ENCODE results near the gene LAT. TPM values are rescaled to one million over a fixed set of nuclear protein-coding genes. Genes with fewer than 3 reads are reported as not detected.

Gene LAT
- polyA plus RNA-seq, 1 experiment: 6.3 TPM

DNA sequence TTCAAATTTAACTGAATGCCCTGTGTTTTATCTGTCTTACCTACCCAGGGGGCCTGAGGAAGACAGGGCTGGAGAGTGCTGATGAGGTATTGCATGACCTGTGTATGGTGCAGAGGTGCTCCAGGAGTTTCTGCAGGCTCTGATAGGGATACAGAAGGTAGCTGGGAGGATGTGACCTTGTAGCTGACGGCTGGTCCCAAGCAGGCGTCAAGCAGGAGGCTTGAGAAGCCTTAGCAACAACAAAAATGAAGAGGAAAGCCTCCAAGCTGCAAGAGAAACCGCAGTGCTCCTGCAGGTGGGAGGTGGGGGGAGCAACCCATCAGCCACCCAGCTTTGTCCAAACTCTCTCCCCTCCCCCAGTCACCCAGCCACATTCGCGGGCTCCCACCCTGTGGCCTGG is 40.4 kb downstream of the LAT start:
- ChIA-PET POLR2A (no interaction called here), CTCF (interaction anchor here (0.6 to 1.4 kb wide), 2 partner anchors 14 to 51 kb away, joined by 3 to 4 read pairs; partner anchors contain the start of gene SPNS1)
- Histone ChIP-seq H3K27me3 (ENCODE audit: control insufficient read depth, insufficient read depth, low read length) (peaks cover 1% of the 10 kb centered on the region; the same call in 1 of the 2 replicates), H3K36me3 (ENCODE audit: control insufficient read depth, insufficient read depth, low read length) (no peaks in the 10 kb centered on the region), H3K4me3 (ENCODE audit: low read depth, low read length) (no peak overlapping the region)
- DNase-seq (ENCODE audit: low read depth): no peak
- TF ChIP-seq, protein P1, sequence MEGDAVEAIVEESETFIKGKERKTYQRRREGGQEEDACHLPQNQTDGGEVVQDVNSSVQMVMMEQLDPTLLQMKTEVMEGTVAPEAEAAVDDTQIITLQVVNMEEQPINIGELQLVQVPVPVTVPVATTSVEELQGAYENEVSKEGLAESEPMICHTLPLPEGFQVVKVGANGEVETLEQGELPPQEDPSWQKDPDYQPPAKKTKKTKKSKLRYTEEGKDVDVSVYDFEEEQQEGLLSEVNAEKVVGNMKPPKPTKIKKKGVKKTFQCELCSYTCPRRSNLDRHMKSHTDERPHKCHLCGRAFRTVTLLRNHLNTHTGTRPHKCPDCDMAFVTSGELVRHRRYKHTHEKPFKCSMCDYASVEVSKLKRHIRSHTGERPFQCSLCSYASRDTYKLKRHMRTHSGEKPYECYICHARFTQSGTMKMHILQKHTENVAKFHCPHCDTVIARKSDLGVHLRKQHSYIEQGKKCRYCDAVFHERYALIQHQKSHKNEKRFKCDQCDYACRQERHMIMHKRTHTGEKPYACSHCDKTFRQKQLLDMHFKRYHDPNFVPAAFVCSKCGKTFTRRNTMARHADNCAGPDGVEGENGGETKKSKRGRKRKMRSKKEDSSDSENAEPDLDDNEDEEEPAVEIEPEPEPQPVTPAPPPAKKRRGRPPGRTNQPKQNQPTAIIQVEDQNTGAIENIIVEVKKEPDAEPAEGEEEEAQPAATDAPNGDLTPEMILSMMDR (IDR thresholded peaks at IDR 0.05; ENCODE audit: insufficient read depth, low read depth, low read length): no peak

DNA sequence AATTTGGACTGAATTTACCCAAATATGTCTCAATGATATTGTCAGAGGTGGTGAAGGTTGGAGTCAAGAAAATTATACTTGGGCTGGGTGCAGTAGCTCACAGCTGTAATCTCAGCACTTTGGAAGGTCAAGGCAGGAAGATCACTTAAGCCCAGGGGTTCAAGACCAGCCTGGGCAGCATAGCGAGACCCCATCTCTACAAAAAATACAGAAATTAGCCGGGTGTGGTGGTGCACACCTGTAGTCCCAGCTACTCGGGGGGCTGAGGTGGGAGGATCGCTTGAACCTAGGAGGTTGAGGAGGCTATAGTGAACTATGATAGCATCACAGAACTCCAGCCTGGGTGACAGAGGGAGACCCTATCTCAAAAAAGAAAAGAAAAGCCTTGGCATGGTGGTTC is 40.9 kb downstream of the LAT start:
- no peak for DNase-seq (ENCODE audit: low read depth)
- POLR2A ChIA-PET: no interaction called here
- Histone ChIP-seq H3K4me3 (ENCODE audit: low read depth, low read length) (no peak overlapping the region), H3K36me3 (ENCODE audit: control insufficient read depth, insufficient read depth, low read length) (no peaks in the 10 kb centered on the region), H3K27me3 (ENCODE audit: control insufficient read depth, insufficient read depth, low read length) (peaks cover 1% of the 10 kb centered on the region; the same call in 1 of the 2 replicates)
- TF ChIP-seq, protein P1 (IDR thresholded peaks at IDR 0.05; ENCODE audit: insufficient read depth, low read depth, low read length): no peak
- CTCF ChIA-PET: interaction anchor here (1.4 kb wide), 1 partner anchor 52 kb away, joined by 4 read pairs; the partner anchor contains the start of gene SPNS1

DNA sequence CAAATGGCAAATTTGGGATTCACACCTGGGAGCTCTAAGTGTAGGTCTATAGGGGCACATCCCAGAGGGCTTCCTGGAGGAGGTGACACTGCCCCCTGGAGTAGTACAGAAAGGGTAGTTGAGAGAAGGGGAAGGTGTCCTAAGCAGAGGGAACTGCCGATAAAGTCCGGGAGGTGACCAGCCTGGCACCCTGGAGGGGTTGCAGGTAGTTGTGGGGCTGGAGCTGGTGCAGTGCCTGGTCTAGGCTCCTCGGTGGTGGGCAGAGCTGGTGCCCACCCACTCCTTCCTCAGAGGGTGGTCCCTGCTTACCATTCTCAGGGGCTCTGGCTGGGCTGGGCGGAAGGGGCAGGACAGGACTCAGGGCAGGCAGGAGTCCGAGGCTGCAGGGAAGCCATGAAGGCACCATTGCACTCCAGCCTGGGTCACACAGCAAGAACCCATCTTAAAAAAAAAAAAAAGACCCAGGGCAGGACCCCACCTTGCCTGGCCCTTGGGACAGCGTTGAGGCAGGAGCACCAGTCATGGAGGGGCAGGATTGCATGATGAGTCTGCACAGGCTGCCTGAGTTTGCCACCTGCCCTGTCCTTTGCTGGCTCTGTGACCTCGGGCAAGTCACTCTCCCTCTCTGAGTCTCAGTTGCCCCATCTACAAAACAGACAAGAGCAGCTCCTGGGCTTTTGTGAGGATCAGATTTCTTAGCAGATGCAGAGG is 43.8 kb downstream of the LAT start:
- TF ChIP-seq, protein P1 (IDR thresholded peaks at IDR 0.05; ENCODE audit: insufficient read depth, low read depth, low read length): no peak
- CTCF ChIA-PET: interaction anchor here (1.0 kb wide), 1 partner anchor 55 kb away, joined by 5 read pairs; the partner anchor contains the start of gene SPNS1
- no peaks in the 10 kb centered on the region for H3K36me3 ChIP-seq (ENCODE audit: control insufficient read depth, insufficient read depth, low read length)
- no peak for DNase-seq (ENCODE audit: low read depth)
- H3K4me3 ChIP-seq (ENCODE audit: low read depth, low read length): no peak overlapping the region
- H3K27me3 ChIP-seq (ENCODE audit: control insufficient read depth, insufficient read depth, low read length): peaks cover 1% of the 10 kb centered on the region; the same call in 1 of the 2 replicates
- POLR2A ChIA-PET: no interaction called here

DNA sequence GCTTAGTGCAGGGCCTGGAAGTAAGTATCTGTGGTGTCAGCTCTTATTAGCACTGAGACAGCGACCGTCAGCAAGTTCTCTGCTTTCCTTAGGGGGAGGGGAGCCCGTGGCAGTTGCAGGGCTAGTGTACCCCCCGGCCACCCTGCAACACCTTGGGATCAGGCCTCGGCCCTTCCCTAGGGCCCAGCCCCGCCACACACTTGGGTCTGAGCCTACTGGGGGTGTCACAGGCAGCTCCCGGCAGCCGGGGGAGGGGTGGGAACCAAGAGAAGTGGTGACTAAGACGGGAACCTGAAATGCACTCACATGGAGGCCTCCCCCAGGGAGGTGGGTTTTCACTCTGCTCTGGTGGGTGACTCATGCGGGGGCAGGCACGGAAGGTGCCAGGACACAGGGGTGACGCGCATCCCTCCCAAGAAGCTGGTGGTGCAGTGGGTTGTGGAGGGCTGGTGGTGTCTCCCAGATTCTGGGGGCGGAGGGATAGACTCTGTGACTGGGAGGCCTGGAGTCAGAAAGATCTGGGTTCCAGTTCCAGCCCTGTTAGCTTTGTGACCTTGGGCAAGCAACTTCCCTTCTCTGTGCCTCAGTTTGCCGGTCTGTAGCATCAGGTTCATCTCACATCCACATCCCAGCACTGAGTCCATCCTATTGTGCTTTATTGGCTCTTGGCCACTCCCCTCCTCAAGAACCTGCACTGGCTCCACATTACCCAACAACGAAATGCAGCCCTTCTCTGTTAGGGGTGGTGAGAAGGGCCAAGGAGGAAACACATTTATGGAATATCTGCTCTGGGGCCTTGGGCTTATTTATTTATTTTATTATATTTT is 44.5 kb downstream of the LAT start:
- DNase-seq (ENCODE audit: low read depth): peak; percentile 68
- Histone ChIP-seq H3K4me3 (ENCODE audit: low read depth, low read length) (no peak overlapping the region), H3K27me3 (ENCODE audit: control insufficient read depth, insufficient read depth, low read length) (no peaks in the 10 kb centered on the region; the same call in 1 of the 2 replicates), H3K36me3 (ENCODE audit: control insufficient read depth, insufficient read depth, low read length) (no peaks in the 10 kb centered on the region)
- ChIA-PET CTCF (interaction anchor here (1.0 kb wide), 1 partner anchor 55 kb away, joined by 5 read pairs; the partner anchor contains the start of gene SPNS1), POLR2A (interaction anchor here (0.5 kb wide), 1 partner anchor 602 kb away, joined by 4 read pairs; no protein-coding TSS in a partner anchor)
- TF ChIP-seq, protein P1 (IDR thresholded peaks at IDR 0.05; ENCODE audit: insufficient read depth, low read depth, low read length): no peak
